SK-N-SH treated with all-trans-retinoic acid at 6 μM for 48 hours (cell line): ENCODE measurements around the gene TBATA.

Source experiments
- ATAC-seq: fragments of 200-7000 bp; cut with Tn5 transposase; 3 replicates; pipeline ENCODE4 v1.9.1; 2020; ENCODE audit warnings: mild to moderate bottlenecking, moderate library complexity
- ARNTL ChIP-seq: fragments of 450-650 bp; formaldehyde crosslinking; IDR thresholded peaks from 2 replicates; pipeline ENCODE4 v1.5.0; 2020; ENCODE audit warnings: low read depth, mild to moderate bottlenecking, moderate library complexity, borderline replicate concordance
- BACH2 ChIP-seq: fragments of 250-450 bp; sonication (Bioruptor Pico); IDR thresholded peaks from 2 replicates; pipeline ENCODE4 v1.9.0; 2021; ENCODE audit warnings: mild to moderate bottlenecking, borderline replicate concordance
- CSDC2 ChIP-seq: fragments of 250-450 bp; sonication (Bioruptor Pico); IDR thresholded peaks from 2 replicates; pipeline ENCODE4 v1.5.0; 2020; ENCODE audit warnings: mild to moderate bottlenecking, moderate library complexity
- ESRRG ChIP-seq: fragments of 250-450 bp; sonication (Bioruptor Pico); IDR thresholded peaks from 2 replicates; pipeline ENCODE4 v1.6.1; 2021; ENCODE audit warnings: mild to moderate bottlenecking
- ISL1 ChIP-seq: fragments of 250-450 bp; sonication (Bioruptor Pico); IDR thresholded peaks from 2 replicates; pipeline ENCODE4 v2.1.2; 2022; ENCODE audit warnings: mild to moderate bottlenecking, moderate library complexity
- OSR1 ChIP-seq: fragments of 250-450 bp; sonication (Bioruptor Pico); IDR thresholded peaks from 2 replicates; pipeline ENCODE4 v1.8.0; 2022; ENCODE audit warnings: moderate library complexity, mild to moderate bottlenecking, inconsistent platforms
- PATZ1 ChIP-seq: fragments of 250-450 bp; sonication (Bioruptor Pico); IDR thresholded peaks from 2 replicates; pipeline ENCODE4 v1.8.0; 2020; ENCODE audit warnings: mild to moderate bottlenecking, moderate library complexity, borderline replicate concordance
- POU6F1 ChIP-seq: fragments of 250-450 bp; sonication (Bioruptor Pico); IDR thresholded peaks from 2 replicates; pipeline ENCODE4 v1.8.0; 2021; ENCODE audit warnings: low read depth, mild to moderate bottlenecking, moderate library complexity, borderline replicate concordance
- RARB ChIP-seq: fragments of 250-450 bp; sonication (Bioruptor Pico); IDR thresholded peaks from 2 replicates; pipeline ENCODE4 v1.8.0; 2021; ENCODE audit warnings: mild to moderate bottlenecking, moderate library complexity
- SNAI2 ChIP-seq: fragments of 250-450 bp; sonication (Bioruptor Pico); IDR thresholded peaks from 2 replicates; pipeline ENCODE4 v1.5.0; 2020; ENCODE audit warnings: mild to moderate bottlenecking, moderate library complexity
- ZC3H10 ChIP-seq: fragments of 250-450 bp; sonication (Bioruptor Pico); IDR thresholded peaks from 2 replicates; pipeline ENCODE4 v1.5.1; 2021; ENCODE audit warnings: mild to moderate bottlenecking, moderate library complexity
- ZFP3 ChIP-seq: fragments of 250-450 bp; sonication (Bioruptor Pico); IDR thresholded peaks from 2 replicates; pipeline ENCODE4 v1.5.0; 2020; ENCODE audit warnings: mild to moderate bottlenecking, moderate library complexity
- ZFP30 ChIP-seq: fragments of 450-650 bp; formaldehyde crosslinking; IDR thresholded peaks from 2 replicates; pipeline ENCODE4 v1.5.0; 2022; ENCODE audit warnings: mild to moderate bottlenecking, moderate library complexity
- ZNF70 ChIP-seq: fragments of 450-650 bp; formaldehyde crosslinking; IDR thresholded peaks from 2 replicates; pipeline ENCODE4 v1.5.0; 2020; ENCODE audit warnings: mild to moderate bottlenecking, moderate library complexity
- TF ChIP-seq, protein P1 (sequence below): fragments of 250-450 bp; sonication (Bioruptor Pico); IDR thresholded peaks from 2 replicates; pipeline ENCODE4 v1.5.1; 2021; ENCODE audit warnings: mild to moderate bottlenecking, moderate library complexity
- TF ChIP-seq, protein P2 (sequence below): fragments of 250-450 bp; sonication (Bioruptor Pico); IDR thresholded peaks from 2 replicates; pipeline ENCODE4 v1.5.1; 2020; ENCODE audit warnings: low read depth, mild to moderate bottlenecking, moderate library complexity
- TF ChIP-seq, protein P3 (sequence below): fragments of 250-450 bp; sonication (Bioruptor Pico); IDR thresholded peaks from 2 replicates; pipeline ENCODE4 v1.5.0; 2020; ENCODE audit warnings: mild to moderate bottlenecking, moderate library complexity

TBATA gene

GRCh38 chr10:70728328-70728727 is 56.8 kb downstream of the TBATA start:
- ATAC-seq: no peak
- TF ChIP-seq ARNTL: no peak
- no peak for TF ChIP-seq POU6F1 (CRISPR knock-in tag)
- TF ChIP-seq ISL1: no peak
- TF ChIP-seq ESRRG (CRISPR knock-in tag): no peak

GRCh38 chr10:70726909-70727495 is 58.2 kb downstream of the TBATA start:
- no peak for ATAC-seq

More at GRCh38 chr10:70726909-70727495, 58.2 kb downstream of the TBATA start:
- TF ChIP-seq RARB (CRISPR knock-in tag) (no peak), OSR1 (no peak), ISL1 (no peak), ZC3H10 (CRISPR knock-in tag) (no peak), ZFP3 (CRISPR knock-in tag) (no peak), PATZ1 (CRISPR knock-in tag) (no peak), ZNF70 (CRISPR knock-in tag) (no peak), ZFP30 (CRISPR knock-in tag) (no peak), POU6F1 (CRISPR knock-in tag) (no peak), CSDC2 (CRISPR knock-in tag) (no peak), SNAI2 (CRISPR knock-in tag) (no peak), BACH2 (no peak)
- TF ChIP-seq, protein P1, sequence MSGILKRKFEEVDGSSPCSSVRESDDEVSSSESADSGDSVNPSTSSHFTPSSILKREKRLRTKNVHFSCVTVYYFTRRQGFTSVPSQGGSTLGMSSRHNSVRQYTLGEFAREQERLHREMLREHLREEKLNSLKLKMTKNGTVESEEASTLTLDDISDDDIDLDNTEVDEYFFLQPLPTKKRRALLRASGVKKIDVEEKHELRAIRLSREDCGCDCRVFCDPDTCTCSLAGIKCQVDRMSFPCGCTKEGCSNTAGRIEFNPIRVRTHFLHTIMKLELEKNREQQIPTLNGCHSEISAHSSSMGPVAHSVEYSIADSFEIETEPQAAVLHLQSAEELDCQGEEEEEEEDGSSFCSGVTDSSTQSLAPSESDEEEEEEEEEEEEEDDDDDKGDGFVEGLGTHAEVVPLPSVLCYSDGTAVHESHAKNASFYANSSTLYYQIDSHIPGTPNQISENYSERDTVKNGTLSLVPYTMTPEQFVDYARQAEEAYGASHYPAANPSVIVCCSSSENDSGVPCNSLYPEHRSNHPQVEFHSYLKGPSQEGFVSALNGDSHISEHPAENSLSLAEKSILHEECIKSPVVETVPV (CRISPR knock-in tag): no peak
- TF ChIP-seq, protein P2, sequence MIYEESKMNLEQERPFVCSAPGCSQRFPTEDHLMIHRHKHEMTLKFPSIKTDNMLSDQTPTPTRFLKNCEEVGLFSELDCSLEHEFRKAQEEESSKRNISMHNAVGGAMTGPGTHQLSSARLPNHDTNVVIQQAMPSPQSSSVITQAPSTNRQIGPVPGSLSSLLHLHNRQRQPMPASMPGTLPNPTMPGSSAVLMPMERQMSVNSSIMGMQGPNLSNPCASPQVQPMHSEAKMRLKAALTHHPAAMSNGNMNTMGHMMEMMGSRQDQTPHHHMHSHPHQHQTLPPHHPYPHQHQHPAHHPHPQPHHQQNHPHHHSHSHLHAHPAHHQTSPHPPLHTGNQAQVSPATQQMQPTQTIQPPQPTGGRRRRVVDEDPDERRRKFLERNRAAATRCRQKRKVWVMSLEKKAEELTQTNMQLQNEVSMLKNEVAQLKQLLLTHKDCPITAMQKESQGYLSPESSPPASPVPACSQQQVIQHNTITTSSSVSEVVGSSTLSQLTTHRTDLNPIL: no peak
- TF ChIP-seq, protein P3, sequence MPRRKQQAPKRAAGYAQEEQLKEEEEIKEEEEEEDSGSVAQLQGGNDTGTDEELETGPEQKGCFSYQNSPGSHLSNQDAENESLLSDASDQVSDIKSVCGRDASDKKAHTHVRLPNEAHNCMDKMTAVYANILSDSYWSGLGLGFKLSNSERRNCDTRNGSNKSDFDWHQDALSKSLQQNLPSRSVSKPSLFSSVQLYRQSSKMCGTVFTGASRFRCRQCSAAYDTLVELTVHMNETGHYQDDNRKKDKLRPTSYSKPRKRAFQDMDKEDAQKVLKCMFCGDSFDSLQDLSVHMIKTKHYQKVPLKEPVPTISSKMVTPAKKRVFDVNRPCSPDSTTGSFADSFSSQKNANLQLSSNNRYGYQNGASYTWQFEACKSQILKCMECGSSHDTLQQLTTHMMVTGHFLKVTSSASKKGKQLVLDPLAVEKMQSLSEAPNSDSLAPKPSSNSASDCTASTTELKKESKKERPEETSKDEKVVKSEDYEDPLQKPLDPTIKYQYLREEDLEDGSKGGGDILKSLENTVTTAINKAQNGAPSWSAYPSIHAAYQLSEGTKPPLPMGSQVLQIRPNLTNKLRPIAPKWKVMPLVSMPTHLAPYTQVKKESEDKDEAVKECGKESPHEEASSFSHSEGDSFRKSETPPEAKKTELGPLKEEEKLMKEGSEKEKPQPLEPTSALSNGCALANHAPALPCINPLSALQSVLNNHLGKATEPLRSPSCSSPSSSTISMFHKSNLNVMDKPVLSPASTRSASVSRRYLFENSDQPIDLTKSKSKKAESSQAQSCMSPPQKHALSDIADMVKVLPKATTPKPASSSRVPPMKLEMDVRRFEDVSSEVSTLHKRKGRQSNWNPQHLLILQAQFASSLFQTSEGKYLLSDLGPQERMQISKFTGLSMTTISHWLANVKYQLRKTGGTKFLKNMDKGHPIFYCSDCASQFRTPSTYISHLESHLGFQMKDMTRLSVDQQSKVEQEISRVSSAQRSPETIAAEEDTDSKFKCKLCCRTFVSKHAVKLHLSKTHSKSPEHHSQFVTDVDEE (CRISPR knock-in tag): no peak
